LNCAP (cell line): ENCODE measurements around the gene PHC3.

Experiments
- CTCF ChIP-seq: fragments of 450-650 bp; IDR thresholded peaks from 2 replicates; pipeline ENCODE4 v1.5.1; 2017; ENCODE audit warnings: mild to moderate bottlenecking

The PHC3 gene

DNA sequence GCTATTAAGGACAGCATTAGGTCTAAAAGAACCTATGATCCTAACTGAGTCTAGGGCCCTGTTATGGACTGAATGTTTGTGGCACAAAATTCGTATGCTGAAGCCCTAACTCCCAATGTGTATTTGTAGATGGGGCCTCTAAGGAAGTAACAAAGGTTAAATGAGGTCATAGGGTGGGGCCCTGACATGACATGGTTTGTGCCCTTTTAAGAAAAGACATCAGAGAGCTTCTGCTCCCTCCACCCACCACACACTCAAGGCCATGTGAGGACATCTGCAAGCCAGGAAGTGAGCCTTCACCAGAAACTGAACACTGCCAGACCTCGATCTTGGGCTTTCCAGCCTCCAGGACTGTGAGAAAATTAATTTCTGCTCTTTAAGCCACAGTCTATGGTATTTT, 49.2 kb downstream of the PHC3 start:
- no peak for TF ChIP-seq CTCF

GRCh38 chr3:170130532-170130931, 51.0 kb downstream of the PHC3 start:
- TF ChIP-seq CTCF = no peak

DNA sequence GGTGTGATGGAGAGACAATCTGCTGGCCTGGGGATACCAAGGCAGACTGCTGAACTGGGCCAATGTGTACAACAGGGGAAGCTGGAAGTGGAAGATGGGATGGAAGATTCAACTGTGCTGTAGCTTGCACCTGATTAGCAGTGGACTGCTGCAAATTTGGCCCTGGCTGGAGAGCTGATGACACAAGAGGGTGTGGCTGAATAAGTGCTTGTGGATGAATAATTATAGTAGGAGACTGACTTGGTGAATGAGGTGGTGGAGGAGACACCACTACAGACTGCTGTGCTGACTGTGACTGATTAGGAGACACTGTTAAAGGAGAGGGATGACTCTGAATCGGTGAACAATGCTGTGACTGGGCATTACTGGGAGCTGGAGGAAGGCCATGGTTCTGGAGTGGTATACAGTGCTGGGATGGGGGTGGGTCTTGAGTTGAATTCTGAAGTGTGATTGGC, 52.5 kb downstream of the PHC3 start:
- no peak for TF ChIP-seq CTCF

GRCh38 chr3:170128259-170128976, 53.1 kb downstream of the PHC3 start:
- no peak for TF ChIP-seq CTCF

- TF ChIP-seq CTCF = no peak
Measured at GRCh38 chr3:170117134-170117533, 64.4 kb downstream of the PHC3 start.

DNA sequence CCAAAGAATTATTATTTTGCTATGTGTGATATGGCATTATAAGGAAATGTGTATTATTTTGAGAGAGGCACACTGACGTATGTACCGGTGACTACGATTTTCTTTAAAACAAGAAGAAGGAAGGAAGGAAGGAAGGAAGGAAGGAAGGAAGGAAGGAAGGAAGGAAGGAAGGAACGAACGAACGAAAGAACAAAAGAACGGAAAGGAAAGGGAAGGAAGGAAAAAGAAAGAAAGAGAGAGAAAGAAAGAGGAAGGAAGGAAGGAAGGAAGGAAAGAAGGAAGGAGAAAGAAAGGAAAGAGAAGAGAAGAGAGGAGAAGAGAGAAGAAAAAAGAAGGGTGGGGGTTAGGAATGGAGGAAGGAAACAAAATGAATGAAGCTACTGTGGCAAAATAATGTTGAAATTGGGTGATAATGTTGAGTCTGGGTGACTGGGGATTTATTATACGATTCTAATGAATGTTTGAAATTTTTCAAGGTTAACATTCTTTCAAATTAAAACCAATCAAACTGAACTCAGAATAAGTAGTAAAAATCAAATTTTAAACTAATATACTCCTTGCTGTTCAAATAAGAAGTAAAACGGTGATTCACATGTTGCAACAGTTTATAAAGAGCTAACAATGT, 70.3 kb downstream of the PHC3 start:
- no peak for TF ChIP-seq CTCF

- TF ChIP-seq CTCF = no peak
Measured at GRCh38 chr3:170109579-170110293, 71.8 kb downstream of the PHC3 start.
